H1 (cell line): Measurements from ENCODE around the gene OMP. TPM values are rescaled to one million over a fixed set of nuclear protein-coding genes. Genes with fewer than 3 reads are reported as not detected.

Source experiments
- BCL11A ChIP-seq, 2 experiments: IDR thresholded peaks; one replicate each; pipeline ENCODE4 v1.6.1; 2011; ENCODE audit warnings: low read depth in 2 of 2, low read length in 2 of 2, mild to moderate bottlenecking in 2 of 2
- BRCA1 ChIP-seq: IDR thresholded peaks from 2 replicates; pipeline ENCODE4 v1.6.1; 2012; ENCODE audit warnings: low read depth, low read length, improper control_type of control experiment
- EGR1 ChIP-seq: IDR thresholded peaks from 2 replicates; pipeline ENCODE4 v1.6.1; 2011; ENCODE audit warnings: low read depth, low read length, borderline replicate concordance
- JUN ChIP-seq: IDR thresholded peaks from 2 replicates; pipeline ENCODE4 v1.6.1; 2011; ENCODE audit warnings: low read depth, mild to moderate bottlenecking, improper control_type of control experiment, low read length
- KDM1A ChIP-seq: fragments of 200-600, 300-600 bp; sonication (generic); IDR thresholded peaks from 2 replicates; pipeline ENCODE4 v1.7.1; 2016; ENCODE audit warnings: mild to moderate bottlenecking, low read length, borderline replicate concordance
- RNF2 ChIP-seq: fragments of 200-900, 300-1000 bp; sonication (generic); IDR thresholded peaks from 2 replicates; pipeline ENCODE4 v1.7.1; 2016; ENCODE audit warnings: borderline replicate concordance, low read depth, mild to moderate bottlenecking, antibody characterized with exemption, low read length; ENCODE audit not compliant: poor library complexity, severe bottlenecking; ENCODE audit errors: missing control alignments
- TCF12 ChIP-seq: IDR thresholded peaks from 2 replicates; pipeline ENCODE4 v1.6.1; 2011; ENCODE audit warnings: low read depth, mild to moderate bottlenecking, low read length
- ZNF274 ChIP-seq: IDR thresholded peaks from 2 replicates; pipeline ENCODE4 v1.7.0; 2012; ENCODE audit warnings: low read length, borderline replicate concordance; ENCODE audit errors: extremely low read depth
- polyA plus RNA-seq, 7 experiments: library from polyadenylated mRNA; depleted of rRNA in 3 of 7; stranded (reverse) in 5 of 7; unstranded in 2 of 7; fragments of >200 nt in 5 of 7; fragments of 200-250 nt in 2 of 7; gene quantifications; 1 replicate in 5 of 7; 2 replicates in 1 of 7; 4 replicates in 1 of 7; pipeline versions ENCODE4 v1.2.1 to v1.2.3, GENCODE V29; 2011 to 2013; ENCODE audit warnings: missing spikeins in 2 of 7, mixed read lengths in 2 of 7
- total RNA-seq: library from RNA; stranded (reverse); fragmentation: NEBNext Ultra II Directional; extraction: Animal tissue kit (Norgen Biotek cat#: 25700); gene quantifications from 2 replicates; pipeline ENCODE4 v1.2.1, GENCODE V29; 2021

Gene OMP
- total and polyA plus RNA-seq, 2 of the 8 experiments (the other 6 are each of a cell fraction or from before 2014, with no cell fraction given): not detected

DNA sequence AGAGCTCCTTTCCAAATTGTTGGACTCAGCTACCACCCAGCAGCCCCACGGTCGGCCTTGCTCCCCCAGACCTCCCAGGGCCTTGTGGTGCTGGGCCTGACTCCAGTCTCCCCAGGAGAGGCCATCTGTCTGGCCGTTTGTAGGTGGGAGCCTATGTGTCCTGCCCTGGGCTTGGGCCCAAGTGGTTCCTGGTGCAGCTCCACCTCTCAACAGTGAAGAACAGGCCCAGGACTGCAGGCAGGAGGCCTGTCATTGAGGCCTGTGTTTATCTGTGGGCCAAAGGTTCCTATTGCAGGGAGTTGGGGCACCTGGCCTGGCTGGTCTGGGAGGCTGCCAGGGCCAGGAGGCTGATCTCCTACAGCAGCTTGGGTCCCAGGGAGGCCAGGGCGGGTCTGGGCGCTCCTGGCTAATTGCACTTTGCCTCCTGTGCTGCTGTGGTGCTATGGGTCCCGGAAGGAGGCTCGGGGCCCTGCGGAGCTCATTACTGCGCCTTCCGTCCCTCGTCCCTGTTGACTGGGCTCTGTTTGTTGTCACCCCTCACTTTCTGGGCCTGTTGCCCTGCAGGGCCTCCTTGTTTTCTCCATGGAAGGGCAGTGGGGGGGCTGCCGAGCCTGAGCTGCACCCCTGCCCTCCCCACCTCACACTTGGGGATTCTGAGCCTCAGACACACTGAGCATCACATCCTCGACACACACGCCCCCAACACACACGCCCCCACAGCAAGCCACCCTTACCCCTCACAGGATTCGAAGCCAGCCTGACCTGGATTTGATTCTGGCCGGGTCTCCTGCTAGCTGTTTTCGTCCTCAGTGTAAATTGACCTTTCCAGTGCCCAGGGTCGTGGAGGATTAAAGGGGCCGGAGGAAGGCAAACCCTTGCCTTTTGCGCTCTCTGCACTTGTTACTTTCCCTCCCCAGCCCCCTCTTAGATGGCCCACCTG is 6.8 kb upstream of the OMP start (continued):
- TF ChIP-seq EGR1 (no peak), KDM1A (no peak), BRCA1 (no peak), RNF2 (no peak), BCL11A (IDR thresholded peaks at IDR 0.05; ENCODE audit: low read depth in 2 of 2, low read length in 2 of 2) (no peak), TCF12 (no peak), ZNF274 (no peak), JUN (no peak)
